ENCODE data around the gene METTL22. TPM values are rescaled to one million over a fixed set of nuclear protein-coding genes. Genes with fewer than 3 reads are reported as not detected.

The METTL22 gene
- total RNA-seq, 1 donor: 35.8 TPM

DNA sequence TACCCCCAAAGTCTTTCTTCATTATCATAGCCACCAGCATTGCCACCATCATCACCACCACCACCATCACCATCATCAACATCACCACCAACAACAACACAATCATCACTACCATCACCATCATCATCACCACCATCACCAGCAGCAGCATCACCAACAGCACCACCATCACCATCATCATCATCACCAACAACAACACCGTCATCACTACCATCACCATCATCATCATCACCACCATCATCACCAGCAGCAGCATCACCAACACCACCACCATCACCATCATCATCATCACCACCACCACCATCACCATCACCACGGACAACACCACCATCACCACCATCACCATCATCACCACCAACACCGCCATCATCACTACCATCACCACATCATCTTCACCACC is 30.7 kb upstream of the METTL22 start:
- no peak for DNase-seq (ENCODE audit: low read depth in 2 of 3, low spot score in 2 of 3)

GRCh38 chr16:8591451-8591850 is 30.0 kb upstream of the METTL22 start:
- no peak for DNase-seq (ENCODE audit: low read depth in 2 of 3, low spot score in 2 of 3)

GRCh38 chr16:8594149-8594666 is 27.3 kb upstream of the METTL22 start:
- peak in 2 of 3 donors; percentile 12 to 25 for DNase-seq (ENCODE audit: low read depth in 2 of 3, low spot score in 2 of 3)

DNA sequence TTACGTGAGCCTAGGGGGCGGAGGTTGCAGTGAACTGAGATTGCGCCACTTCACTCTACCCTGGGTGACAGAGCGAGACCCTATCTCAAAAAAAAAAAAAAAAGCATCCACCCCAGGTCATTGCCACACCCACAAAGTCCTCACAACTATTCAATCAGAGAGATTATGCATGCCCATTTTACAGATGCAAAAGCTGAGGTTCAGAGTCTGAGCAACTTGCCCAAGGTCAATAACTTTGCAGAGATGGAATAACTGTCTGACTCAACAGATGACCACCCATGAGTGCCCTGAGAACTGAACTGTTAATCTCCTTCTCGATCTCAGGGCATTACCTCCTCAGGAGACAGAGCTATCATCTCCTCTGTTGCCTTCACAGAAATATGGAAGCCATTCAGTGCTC is 25.7 kb upstream of the METTL22 start:
- no peak for DNase-seq (ENCODE audit: low read depth in 2 of 3, low spot score in 2 of 3)

- DNase-seq (ENCODE audit: low read depth in 2 of 3, low spot score in 2 of 3): no peak
Observed at GRCh38 chr16:8596581-8596980, 24.9 kb upstream of the METTL22 start.

- DNase-seq (ENCODE audit: low read depth in 2 of 3, low spot score in 2 of 3): no peak
Observed at GRCh38 chr16:8600144-8600775, 21.2 kb upstream of the METTL22 start.

- DNase-seq (ENCODE audit: low read depth in 2 of 3, low spot score in 2 of 3): no peak
Observed at GRCh38 chr16:8605554-8605953, 15.9 kb upstream of the METTL22 start.

DNA sequence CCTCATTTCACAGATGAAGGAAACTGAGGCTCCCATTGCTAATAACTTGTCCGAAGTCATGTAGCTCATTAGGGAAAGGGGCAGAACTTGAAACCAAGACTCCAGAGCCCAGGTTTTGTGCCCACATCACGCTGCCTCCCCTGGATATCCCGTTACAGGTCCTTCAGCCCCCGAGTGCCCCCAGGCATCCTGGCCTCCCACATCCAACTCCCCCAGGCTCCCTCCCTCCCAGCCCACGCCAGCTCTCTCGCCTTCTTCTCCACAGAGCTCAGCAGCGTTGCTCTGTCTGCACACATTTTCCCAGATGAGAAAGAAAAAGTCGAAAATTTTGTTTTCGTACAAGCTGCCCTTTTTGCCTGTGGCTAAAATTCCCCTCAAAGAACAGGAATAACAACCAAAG is 14.3 kb upstream of the METTL22 start:
- DNase-seq (ENCODE audit: low read depth in 2 of 3, low spot score in 2 of 3): no peak

DNA sequence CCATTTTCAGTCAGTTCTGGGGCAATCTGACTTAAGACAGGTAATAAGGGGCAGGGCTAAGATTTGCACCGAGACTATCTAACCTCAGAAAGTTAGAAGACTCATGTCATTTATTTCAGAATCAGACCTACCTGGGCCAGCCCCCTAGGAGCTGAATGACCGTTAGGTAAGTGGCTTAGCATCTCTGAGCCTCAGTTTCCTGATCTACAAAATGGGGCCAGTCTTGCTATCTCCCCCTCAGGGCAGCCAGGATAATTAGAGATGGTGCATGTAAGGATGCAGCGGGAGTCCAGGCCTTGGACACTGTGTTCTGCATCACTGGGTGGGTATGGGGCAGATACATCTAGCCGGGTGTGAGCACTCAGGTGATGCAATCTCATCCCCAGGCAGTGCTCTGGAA is 10.4 kb upstream of the METTL22 start:
- no peak for DNase-seq (ENCODE audit: low read depth in 2 of 3, low spot score in 2 of 3)

DNA sequence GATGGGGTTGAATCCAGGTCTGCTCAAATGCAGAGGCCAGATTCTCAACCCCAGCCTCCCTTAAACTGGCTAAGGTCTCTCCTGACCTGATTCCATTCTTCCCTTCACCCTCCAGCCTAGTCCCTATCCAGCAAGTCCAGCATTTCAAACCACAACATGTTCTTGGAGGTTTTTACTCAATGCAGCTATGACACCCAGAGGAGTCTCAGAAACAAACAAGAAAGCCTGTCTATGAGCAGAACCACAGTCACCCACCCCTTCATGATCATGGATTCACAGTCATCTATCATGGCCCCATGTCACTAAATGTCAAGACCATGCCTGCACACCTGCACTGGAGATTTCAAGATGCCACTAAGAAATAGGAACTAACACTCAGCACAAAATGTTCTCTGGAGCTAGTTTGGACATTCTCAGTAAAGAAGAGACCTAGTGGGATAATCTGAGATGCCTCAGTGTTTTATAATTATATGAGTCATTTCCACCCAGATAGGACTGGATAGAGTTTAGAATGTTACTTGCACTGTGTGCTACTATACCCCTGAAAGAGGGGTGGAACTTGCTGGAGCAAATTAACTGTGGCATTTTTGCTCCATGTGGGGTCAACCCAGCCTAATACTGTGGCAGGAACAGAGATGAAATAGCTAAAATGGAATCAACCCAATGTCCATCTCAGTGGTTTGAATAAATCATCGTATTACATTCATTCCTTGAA is 9.5 kb upstream of the METTL22 start:
- no peak for DNase-seq (ENCODE audit: low read depth in 2 of 3, low spot score in 2 of 3)

DNA sequence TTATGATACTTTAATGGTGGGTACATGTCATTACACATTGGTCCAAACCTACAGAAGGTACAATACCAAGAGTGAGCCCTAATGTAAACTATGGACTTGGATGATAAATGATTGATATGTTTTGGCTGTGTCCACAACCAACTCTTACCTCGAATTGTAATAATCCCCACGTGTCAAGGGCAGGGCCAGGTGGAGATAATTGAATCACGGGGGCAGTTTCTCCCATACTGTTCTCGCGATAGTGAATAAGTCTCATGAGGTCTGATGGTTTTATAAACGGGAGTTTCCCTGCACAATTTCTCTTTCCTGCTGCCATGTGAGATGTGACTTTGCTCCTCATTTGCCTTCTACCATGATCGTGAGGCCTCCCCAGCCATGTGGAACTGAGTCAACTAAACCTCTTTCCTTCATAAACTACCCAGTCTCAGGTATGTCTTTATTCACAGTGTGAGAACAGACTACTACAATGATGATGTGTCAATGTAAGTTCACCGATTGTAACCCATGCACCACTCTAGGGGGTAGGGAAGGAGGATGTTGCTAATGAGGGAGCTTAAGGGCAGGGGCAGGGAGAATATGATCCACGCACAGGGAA is 7.0 kb upstream of the METTL22 start:
- no peak for DNase-seq (ENCODE audit: low read depth in 2 of 3, low spot score in 2 of 3)

DNA sequence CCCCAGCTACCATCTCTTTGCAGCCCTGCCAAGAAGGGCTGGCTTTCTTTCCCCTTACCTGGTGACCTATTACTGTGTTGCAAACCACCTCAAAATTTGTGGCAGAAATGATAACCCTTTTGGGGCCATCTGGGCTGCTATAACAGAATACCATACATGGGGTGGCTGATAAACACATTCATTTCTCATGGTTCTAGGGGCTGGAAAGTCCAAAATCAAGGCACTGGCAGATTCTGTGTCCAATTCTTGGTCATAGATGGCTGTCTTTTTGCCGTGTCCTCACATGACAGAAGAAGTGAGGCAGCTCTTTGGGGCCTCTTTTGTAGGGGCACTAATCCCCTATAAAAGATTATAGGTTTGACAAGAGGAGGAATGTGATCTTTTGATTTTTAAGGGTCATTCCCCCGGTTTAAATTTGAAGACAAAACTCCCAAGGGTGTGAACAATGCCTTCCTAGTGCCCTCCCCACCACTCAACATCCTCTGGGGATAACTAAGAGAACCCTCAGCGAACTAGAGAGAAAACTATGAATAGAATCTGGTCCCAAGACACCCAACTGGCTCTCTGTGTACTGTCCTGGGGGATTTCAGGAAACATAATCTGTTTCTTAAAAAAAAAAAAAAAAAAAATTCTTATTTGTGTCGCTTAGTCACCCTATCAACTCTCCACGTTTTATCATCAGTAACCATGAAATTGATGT is 1.7 kb upstream of the METTL22 start:
- no peak for DNase-seq (ENCODE audit: low read depth in 2 of 3, low spot score in 2 of 3)

- DNase-seq (ENCODE audit: low read depth in 2 of 3, low spot score in 2 of 3): no peak
Observed at GRCh38 chr16:8620535-8620934, 963 bp upstream of the METTL22 start.

DNA sequence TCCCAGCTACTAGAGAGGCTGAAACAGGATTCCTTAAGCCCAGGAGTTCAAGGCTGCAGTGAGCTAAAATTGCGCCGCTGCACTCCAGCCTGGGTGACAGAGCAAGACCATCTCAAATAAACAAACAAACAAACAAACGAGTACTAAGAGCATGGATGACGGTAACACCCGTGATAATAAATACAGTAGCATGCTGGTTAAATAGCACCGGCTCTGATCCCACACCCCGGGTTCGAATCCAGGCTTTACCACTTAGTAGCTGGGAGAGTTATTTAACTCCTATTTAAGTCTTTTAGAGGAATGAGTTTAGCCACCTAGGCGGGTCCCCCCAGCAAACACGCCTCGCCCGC is 301 bp upstream of the METTL22 start:
- no peak for DNase-seq (ENCODE audit: low read depth in 2 of 3, low spot score in 2 of 3)

DNA sequence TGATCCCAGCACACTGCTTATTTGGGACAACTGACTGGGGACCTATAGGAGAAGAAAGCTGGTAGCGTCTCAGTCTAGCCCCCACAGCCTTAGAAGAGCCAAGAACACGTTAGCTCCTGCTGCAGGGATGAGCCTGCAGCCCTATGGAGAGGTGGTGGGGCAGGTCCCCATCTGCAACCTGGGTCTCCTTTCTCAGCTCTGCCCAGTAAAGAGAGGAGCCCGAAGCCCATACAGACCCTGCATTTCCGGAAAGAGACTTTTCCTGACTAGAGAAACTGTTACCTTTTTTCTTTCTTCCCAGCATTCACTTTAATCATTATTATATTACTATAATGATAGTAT is 788 bp downstream of the METTL22 start:
- DNase-seq (ENCODE audit: low read depth in 2 of 3, low spot score in 2 of 3): no peak

GRCh38 chr16:8623634-8624033 is 2.1 kb downstream of the METTL22 start:
- DNase-seq (ENCODE audit: low read depth in 2 of 3, low spot score in 2 of 3): no peak

DNA sequence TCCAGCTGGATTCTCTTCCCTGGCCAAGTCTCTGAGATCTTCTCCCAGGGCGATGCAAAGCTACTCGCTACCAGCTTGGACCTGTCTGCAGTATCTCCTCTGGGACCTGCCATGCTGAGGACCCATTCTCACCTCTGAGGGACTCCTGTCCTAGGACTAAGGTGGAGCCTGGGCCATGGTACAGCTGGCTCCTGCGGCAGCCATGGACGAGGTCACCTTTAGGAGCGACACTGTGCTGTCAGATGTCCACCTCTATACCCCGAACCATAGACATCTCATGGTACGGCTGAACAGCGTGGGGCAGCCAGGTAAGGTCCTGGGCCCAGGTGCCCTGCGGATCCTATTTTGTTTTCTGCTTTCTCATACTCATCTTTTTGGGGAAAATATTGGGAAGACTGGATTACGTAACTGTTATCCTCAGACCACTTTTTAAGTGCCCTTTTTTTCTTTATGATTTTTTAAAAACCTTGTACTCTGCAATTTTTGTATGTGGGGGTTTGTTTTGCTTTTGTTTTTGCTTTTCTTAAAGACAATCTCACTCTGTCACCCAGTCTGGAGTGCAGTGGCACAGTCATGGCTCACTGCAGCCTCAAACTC is 4.1 kb downstream of the METTL22 start:
- DNase-seq (ENCODE audit: low read depth in 2 of 3, low spot score in 2 of 3): no peak

DNA sequence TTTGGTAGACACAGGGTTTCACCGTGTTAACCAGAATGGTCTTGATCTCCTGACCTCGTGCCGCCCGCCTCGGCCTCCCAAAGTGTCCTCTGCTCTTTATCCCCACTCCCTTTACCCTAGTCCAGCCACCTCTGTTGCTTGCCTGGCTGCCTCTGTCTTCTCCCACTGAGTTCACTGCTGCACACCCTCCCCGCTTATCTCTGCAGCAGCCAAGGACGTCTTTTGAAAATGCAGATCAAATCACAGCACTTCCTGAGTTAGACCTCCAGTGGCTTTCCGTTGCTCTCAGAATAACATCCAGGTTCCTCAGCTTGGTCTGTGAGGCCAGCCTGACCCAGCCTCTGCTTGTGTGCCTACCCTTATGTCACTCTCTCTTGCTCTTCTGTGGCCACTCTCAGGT is 5.4 kb downstream of the METTL22 start:
- no peak for DNase-seq (ENCODE audit: low read depth in 2 of 3, low spot score in 2 of 3)

DNA sequence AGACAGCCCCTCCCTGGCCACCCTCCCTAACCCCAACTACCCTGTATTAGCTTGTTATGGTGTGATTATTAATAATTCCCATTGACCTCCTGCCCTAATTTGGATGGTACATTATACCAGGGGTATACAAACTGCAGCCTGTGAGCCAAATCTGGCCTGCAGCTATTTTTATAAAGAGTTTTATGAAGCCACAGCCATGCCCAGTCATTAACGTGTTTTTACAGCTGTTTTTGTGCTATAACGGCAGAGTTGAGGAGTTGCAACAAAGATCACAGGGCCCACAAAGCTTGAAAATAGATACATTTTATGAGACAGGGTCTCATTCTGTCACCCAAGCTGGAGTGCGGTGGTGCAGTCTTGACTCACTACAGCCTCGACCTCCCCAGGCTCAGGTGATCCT is 6.0 kb downstream of the METTL22 start:
- no peak for DNase-seq (ENCODE audit: low read depth in 2 of 3, low spot score in 2 of 3)

DNA sequence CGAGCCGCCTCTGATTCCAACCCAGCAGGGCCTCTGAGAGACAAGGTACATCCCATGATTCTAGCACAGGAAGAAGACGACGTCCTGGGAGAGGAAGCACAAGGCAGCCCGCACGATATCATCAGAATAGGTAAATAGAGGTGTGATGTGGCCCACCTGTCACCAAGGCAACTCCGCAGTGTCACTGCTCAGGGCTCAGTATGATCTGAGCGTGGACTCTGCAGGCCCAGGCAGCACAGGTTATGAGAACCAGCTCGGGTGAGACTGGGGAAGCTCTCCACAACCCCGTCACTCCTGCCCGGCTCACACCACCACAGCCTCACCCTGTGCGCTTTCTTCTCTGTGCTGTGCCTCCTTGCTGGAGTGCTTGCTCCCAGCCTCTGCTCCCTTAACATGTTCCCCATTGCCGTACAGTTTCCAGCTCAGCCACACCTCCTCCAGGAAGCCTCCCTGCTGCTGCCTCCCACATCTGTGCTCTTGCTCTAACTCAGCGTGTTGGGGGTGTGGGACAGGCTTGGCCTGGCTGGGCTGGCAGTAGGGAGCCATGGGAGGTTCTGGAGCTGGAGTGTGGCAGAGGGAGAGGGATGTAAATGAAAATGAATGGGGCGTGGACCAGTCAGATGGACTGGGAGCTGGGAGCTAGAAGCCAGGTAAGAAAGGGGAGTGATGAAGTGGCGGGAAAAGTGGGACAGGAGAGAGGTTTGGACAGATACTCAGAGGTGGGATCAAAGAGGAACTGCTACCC is 7.7 kb downstream of the METTL22 start:
- DNase-seq (ENCODE audit: low read depth in 2 of 3, low spot score in 2 of 3): no peak

All from hematopoietic multipotent progenitor cell (in vitro differentiated cells).